ENCODE data around the gene IL17C. TPM values are rescaled to one million over a fixed set of nuclear protein-coding genes. Genes with fewer than 3 reads are reported as not detected.

Gene IL17C
- total and polyA plus RNA-seq, 10 of the 15 experiments (the other 5 are each of a cell fraction or from before 2014, with no cell fraction given): not detected

GRCh38 chr16:88651276-88651988 lies 13.1 kb downstream of the IL17C start:
- ChIA-PET POLR2A (interaction anchor here (0.6 to 2.6 kb wide), 5 partner anchors 12 to 431 kb away, joined by 3 to 8 read pairs (median 5); partner anchors contain the start of gene MVD), CTCF (interaction anchor here (1.0 to 1.3 kb wide), 4 partner anchors 10 to 50 kb away, joined by 3 to 6 read pairs (median 3); no protein-coding TSS in a partner anchor), SMC1A (ENCODE audit: uncharacterized antibody, unreplicated experiment) (no interaction called here), RAD21 (ENCODE audit: unreplicated experiment) (interaction anchor here (1.1 to 1.2 kb wide), 2 partner anchors 15 to 54 kb away, joined by 3 read pairs; no protein-coding TSS in a partner anchor)
- Histone ChIP-seq H3K9ac (ENCODE audit: control insufficient read depth, insufficient read depth, low read length) (peak overlapping the region; percentile 87), H4K20me1 (ENCODE audit: control insufficient read depth, insufficient read depth) (no peaks in the 10 kb centered on the region; the same call in 1 of the 2 replicates), H2AFZ (ENCODE audit: control insufficient read depth, low read depth, low read length) (peak overlapping the region; percentile 12; the same call in 1 of the 2 replicates), H3K4me2 (ENCODE audit: control insufficient read depth, insufficient read depth) (peak overlapping the region; percentile 95), H3K4me3 (peak overlapping the region; percentile 98), H3K9me3 (replicated peaks; ENCODE audit: control insufficient read depth, insufficient read depth, low read length) (no peaks in the 10 kb centered on the region), H3K79me2 (ENCODE audit: control insufficient read depth, insufficient read depth, low read length) (peaks cover 36% of the 10 kb centered on the region), H3K36me3 (ENCODE audit: control insufficient read depth in 2 of 2, insufficient read depth in 2 of 2, low read length in 1 of 2) (peaks cover 0 to 9% of the 10 kb centered on the region in 2 experiments), H3K27me3 (replicated peaks in 1 of 2; ENCODE audit: control insufficient read depth in 2 of 2, insufficient read depth in 2 of 2, low read length in 1 of 2) (no peaks in the 10 kb centered on the region), H3K4me1 (ENCODE audit: control insufficient read depth, insufficient read depth, low read length) (peaks cover 22% of the 10 kb centered on the region), H3K27ac (ENCODE audit: control insufficient read depth, insufficient read depth) (peak overlapping the region; percentile 96)
- peak; percentile 92 for DNase-seq (ENCODE audit: low read depth, low spot score)
- in situ Hi-C loops (cut with MboI) (no loop called here), intact Hi-C loops (cut with micrococcal nuclease; ENCODE audit: unreplicated experiment) (loop anchor here (1.0 to 5.0 kb wide), 4 partner anchors 12 to 161 kb away; partner anchors contain the start of genes APRT, CTU2, MVD and RNF166)
- 2% methylated on average over 24 of the region's 24 CpGs for WGBS (ENCODE audit: insufficient coverage, insufficient replicate concordance, low lambda C conversion rate, missing lambda C conversion rate)
- FAIRE-seq: peak; percentile 100
- ATAC-seq: peak; percentile 84
- TSS peak; percentile 97 for BruUV-seq (replicated peaks)
- TF ChIP-seq ELK1 (IDR thresholded peaks at IDR 0.05; ENCODE audit: low read depth, low read length) (no peak; the same call in 1 of the 2 replicates), PAX5 (IDR thresholded peaks at IDR 0.05; ENCODE audit: borderline replicate concordance, low read depth, low read length) (peak; percentile 99), STAT3 (IDR thresholded peaks at IDR 0.05; ENCODE audit: low read depth, low read length) (no peak), IKZF2 (IDR thresholded peaks at IDR 0.05) (peak; percentile 87 to 89), NFYB (IDR thresholded peaks at IDR 0.05; ENCODE audit: insufficient read depth, low read depth, low read length) (no peak), EGR1 (IDR thresholded peaks at IDR 0.05; ENCODE audit: borderline replicate concordance in 1 of 2, low read depth in 2 of 2, low read length in 2 of 2) (peak in 1 of 2 experiments; percentile 31; a peak in 1 of 3 replicates), HDGF (IDR thresholded peaks at IDR 0.05) (peak; percentile 94), TARDBP (IDR thresholded peaks at IDR 0.05; ENCODE audit: borderline replicate concordance) (peak; percentile 19; the same call in 1 of the 2 replicates), ZBTB11 (CRISPR knock-in tag; IDR thresholded peaks at IDR 0.05) (no peak), POLR2AphosphoS2 (IDR thresholded peaks at IDR 0.05; ENCODE audit: low read depth, low read length) (peak; percentile 32; the same call in 1 of the 2 replicates), SUPT20H (IDR thresholded peaks at IDR 0.05; ENCODE audit: borderline replicate concordance, control insufficient read depth, low read depth, low read length) (no peak), RB1 (IDR thresholded peaks at IDR 0.05; ENCODE audit: borderline replicate concordance) (peak; percentile 34; the same call in 1 of the 2 replicates), JUNB (IDR thresholded peaks at IDR 0.05) (no peak), PML (IDR thresholded peaks at IDR 0.05; ENCODE audit: low read length) (peak; percentile 77), IKZF1 (conservative IDR thresholded peaks at IDR 0.05) (peak; percentile 90), HDAC2 (IDR thresholded peaks at IDR 0.05) (no peak)
- TF ChIP-seq, protein P1, sequence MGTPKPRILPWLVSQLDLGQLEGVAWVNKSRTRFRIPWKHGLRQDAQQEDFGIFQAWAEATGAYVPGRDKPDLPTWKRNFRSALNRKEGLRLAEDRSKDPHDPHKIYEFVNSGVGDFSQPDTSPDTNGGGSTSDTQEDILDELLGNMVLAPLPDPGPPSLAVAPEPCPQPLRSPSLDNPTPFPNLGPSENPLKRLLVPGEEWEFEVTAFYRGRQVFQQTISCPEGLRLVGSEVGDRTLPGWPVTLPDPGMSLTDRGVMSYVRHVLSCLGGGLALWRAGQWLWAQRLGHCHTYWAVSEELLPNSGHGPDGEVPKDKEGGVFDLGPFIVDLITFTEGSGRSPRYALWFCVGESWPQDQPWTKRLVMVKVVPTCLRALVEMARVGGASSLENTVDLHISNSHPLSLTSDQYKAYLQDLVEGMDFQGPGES (IDR thresholded peaks at IDR 0.05): peak; percentile 62; the same call in 1 of the 2 replicates
